ENCODE results near the gene CUEDC1.

The CUEDC1 gene

DNA sequence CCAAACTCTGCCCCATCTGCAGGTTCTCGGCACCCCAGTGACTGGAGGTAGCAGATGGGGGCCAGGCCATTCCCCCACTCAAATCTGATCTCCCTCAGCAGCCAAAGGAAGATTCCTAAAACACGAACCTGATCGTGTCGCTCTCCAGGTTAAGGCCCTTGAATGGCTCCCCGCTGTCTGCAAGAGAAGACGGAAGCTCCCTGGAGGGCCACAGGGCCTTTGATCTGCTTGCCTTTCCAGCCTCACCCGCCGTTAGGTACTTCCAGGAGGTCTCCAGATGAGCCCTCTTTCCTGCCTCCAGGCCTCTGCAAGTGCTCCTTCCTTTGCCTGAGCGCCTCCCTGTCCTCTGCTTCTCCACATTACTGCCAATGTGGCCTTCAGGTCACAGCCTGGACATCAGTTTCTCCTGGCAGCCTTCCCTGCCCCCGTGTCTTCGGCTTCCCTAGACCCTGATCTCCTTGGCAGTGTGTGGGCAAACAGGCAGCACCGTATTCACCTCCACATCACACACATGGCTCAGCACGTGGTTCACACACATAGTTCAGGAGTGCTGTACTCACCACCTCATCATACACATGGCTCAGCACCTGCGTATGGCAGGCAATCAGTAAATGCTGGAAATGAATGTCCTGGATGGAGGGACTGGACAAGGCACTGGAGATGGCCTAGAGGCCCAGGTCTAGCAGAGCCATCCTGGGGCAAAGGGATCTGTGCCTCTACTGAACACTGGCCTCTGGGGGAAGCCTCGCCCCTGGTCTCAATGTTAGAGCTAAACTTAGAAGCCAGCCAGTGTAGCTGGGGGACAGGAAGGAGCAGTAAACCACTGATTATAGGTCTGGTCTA, 79.0 kb downstream of the CUEDC1 start:
- no peak for DNase-seq (ENCODE audit: low read depth in 2 of 2)

DNA sequence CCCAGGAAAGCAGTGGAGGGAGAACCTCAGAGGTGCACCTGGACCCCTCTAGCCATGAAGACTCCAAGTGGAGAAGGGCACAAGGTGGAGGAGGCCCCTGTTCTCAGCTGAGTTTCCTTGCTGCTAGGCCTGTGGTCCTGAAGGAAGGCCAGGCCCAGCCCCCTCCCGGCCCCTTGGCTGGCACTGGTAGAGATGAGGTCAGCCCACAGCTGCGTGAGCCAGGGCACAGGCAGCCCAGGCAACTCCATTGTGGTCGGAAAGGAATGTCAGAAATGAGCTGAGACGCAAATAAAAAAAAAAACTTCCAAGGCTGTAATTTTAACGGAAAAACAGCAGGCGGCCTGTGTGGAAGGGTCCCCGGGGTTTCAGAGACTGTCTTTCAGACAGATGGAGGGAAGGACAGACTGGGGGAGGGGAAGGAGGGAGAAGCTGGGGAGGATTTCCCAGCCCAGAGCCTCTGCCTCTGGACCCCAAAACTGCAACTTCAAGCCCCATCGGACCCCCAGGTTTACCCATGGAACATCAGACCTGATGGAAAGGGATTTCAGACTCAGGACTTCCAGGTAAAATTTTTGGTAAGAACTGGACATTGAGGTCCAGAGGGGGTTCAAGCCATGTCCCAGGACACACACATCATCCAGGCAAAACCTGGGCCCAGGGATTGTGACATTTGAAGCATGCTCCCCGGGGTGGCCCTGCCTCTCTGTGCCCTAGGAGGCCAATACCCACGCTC, 79.8 kb downstream of the CUEDC1 start:
- DNase-seq (ENCODE audit: low read depth in 2 of 2): no peak

DNA sequence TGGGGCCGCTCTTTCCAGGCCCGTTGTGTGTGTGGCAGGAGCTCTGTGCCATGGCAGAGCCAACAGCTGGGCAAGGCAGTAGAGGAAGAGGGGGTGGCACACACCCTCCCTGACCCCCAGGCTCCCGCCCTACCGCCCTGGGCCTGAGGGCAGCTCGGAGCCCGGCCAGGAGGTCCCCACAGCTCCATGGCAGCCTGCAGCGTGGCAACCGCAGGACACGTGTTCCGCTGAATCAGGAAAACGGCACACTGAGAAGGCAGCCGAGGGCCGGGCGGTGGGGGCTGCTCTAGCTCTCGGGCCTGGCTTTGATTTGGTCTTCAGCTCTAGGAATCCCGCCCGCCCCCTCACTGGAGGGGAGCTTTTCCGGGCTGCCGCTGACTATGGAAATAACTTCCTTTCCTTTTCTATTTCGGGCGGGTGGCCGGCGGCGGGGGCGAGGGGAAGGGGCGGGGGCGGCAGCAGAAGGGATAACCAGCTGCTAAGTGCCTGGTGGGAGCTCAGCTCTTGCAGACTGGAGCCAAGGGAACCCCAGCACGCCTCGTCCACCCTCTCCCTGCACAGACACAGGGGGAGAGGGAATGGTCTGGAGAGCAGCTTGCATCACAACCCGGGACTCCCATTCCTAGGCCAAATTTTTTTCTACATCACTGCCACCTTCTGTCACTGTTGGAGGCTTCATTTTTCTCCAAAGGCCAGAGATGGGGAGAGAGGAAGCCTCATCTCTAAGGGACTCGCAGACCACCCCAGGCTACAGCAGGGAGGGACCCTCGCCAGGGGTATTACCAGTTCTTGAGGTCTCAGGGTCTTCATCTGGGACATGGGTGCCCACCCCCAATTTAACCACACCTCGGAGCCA, 80.5 kb downstream of the CUEDC1 start:
- no peak for DNase-seq (ENCODE audit: low read depth in 2 of 2)

- no peak for DNase-seq (ENCODE audit: low read depth in 2 of 2)
These were observed 81.2 kb downstream of the CUEDC1 start for GRCh38 chr17:57874058-57874419.

GRCh38 chr17:57873261-57874057, 81.8 kb downstream of the CUEDC1 start:
- no peak for DNase-seq (ENCODE audit: low read depth in 2 of 2)

GRCh38 chr17:57872536-57872935, 82.7 kb downstream of the CUEDC1 start:
- no peak for DNase-seq (ENCODE audit: low read depth in 2 of 2)

GRCh38 chr17:57871863-57872262, 83.3 kb downstream of the CUEDC1 start:
- no peak for DNase-seq (ENCODE audit: low read depth in 2 of 2)

GRCh38 chr17:57871155-57871554, 84.1 kb downstream of the CUEDC1 start:
- no peak for DNase-seq (ENCODE audit: low read depth in 2 of 2)

- no peak for DNase-seq (ENCODE audit: low read depth in 2 of 2)
These were observed 85.0 kb downstream of the CUEDC1 start for GRCh38 chr17:57870283-57870635.

- DNase-seq (ENCODE audit: low read depth in 2 of 2): no peak
These were observed 85.5 kb downstream of the CUEDC1 start for GRCh38 chr17:57869617-57870282.

DNA sequence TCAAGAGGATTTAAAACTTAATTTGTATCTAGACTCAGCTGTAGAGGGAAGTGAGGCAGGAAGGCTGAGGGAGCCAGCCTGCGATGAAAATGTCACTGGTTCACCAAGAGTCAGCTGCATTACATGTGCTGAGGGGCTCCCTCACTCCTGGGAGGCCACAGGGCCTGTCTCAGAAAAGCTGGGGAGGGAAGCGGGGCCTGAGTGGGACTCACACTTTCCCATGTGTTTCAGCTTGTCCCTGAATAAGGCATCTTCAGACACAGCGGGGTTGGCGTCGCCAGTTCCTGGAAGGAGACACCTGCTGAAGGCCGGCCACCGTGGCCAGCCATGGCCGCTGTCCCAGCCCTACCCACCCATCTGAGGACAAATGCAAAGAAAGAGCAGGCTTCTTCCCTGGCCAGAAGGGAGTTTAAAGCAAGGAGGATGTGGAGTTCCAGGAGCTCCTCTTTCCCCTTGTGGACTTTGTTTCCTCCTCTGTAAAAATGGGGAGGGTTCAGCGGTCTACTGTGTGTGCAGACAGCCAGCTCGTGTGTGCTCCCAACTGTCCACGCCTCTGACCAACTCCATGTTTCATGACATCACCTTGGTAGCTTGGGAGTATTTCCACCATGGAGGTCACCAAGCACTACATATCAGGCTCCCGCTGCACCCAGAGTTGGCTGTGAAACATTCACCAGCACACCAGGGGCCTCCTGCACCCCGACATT, 86.1 kb downstream of the CUEDC1 start:
- DNase-seq (ENCODE audit: low read depth in 2 of 2): no peak

GRCh38 chr17:57868007-57868909, 87.0 kb downstream of the CUEDC1 start:
- no peak for DNase-seq (ENCODE audit: low read depth in 2 of 2)

GRCh38 chr17:57867126-57867525, 88.1 kb downstream of the CUEDC1 start:
- no peak for DNase-seq (ENCODE audit: low read depth in 2 of 2)

DNA sequence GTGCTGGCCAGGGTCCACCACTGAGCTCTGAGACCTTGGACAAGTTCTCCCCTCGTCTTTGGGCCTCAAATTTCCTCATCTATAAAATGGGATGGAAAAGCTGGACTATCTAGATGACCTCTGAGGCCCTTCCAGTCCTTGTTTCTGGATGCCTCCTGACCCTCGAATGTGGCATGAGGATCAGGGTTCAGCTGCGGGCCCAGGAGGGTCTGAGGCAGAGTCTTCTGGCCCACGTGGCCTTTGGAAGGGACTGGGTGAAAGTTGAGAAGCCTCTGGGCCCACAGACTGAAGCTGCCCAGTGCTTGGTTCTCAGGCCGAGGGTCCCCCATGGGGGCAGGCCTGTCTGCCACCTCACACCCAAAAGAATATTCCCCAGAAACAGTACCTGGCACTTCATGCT, 88.5 kb downstream of the CUEDC1 start:
- DNase-seq (ENCODE audit: low read depth in 2 of 2): no peak

GRCh38 chr17:57866319-57866718, 88.9 kb downstream of the CUEDC1 start:
- no peak for DNase-seq (ENCODE audit: low read depth in 2 of 2)

DNA sequence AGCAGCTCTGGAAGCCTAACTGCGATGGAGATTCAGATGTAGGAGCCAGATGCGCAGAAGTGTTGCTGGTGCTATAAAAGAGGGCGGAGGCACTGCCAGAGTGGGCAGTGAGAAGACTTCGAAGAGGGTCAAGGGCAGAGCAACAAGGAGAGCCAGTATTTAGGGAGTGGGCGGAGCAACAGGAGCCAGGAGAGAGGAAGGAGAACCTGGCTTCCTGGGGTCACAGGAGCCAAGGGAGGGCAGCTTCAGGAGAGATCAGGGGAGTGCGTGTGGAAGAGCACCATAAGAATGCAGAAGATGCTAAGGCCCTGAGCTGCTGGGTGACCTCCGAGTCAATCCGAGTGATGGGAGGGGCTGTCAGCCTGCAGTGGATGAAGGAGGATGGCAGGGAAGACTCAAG, 90.9 kb downstream of the CUEDC1 start:
- DNase-seq (ENCODE audit: low read depth in 2 of 2): no peak

- DNase-seq (ENCODE audit: low read depth in 2 of 2): no peak
These were observed 92.2 kb downstream of the CUEDC1 start for GRCh38 chr17:57862694-57863667.

All from activated CD4-positive, alpha-beta T cell treated with anti-CD3 and anti-CD28 coated beads for 24 hours (primary cell).